ENCODE results near the gene RBM33. TPM values are rescaled to one million over a fixed set of nuclear protein-coding genes. Genes with fewer than 3 reads are reported as not detected.

RBM33 gene
- total and polyA plus RNA-seq, 2 of the 8 experiments (the other 6 are each of a cell fraction or from before 2014, with no cell fraction given): 16.5 to 64.6 TPM

GRCh38 chr7:155808549-155809331 is 164.3 kb downstream of the RBM33 start (continued):
- TF ChIP-seq FOSL1 (IDR thresholded peaks at IDR 0.05; ENCODE audit: insufficient read depth, low read depth, low read length) (no peak), POU5F1 (IDR thresholded peaks at IDR 0.05; ENCODE audit: low read depth, low read length) (no peak), EZH2 (IDR thresholded peaks at IDR 0.05; ENCODE audit: low read depth, low read length, severe bottlenecking) (peak; percentile 63), KDM1A (IDR thresholded peaks at IDR 0.05; ENCODE audit: borderline replicate concordance, low read length) (no peak), TCF12 (IDR thresholded peaks at IDR 0.05; ENCODE audit: low read depth, low read length) (no peak), GTF2F1 (IDR thresholded peaks at IDR 0.05; ENCODE audit: borderline replicate concordance, low read depth, low read length) (no peak), SUZ12 (IDR thresholded peaks at IDR 0.05; ENCODE audit: low read length) (peak; percentile 92), TAF7 (optimal IDR thresholded peaks at IDR 0.05; ENCODE audit: borderline replicate concordance, low read depth, low read length) (no peak), ASH2L (IDR thresholded peaks at IDR 0.05; ENCODE audit: low read length) (no peak), MAFK (IDR thresholded peaks at IDR 0.05; ENCODE audit: low read depth, low read length) (no peak), PHF8 (conservative IDR thresholded peaks at IDR 0.05; ENCODE audit: low read depth, low read length) (no peak), SIX5 (IDR thresholded peaks at IDR 0.05; ENCODE audit: low read depth, low read length) (no peak), CHD2 (IDR thresholded peaks at IDR 0.05; ENCODE audit: low read length) (no peak), CTBP2 (IDR thresholded peaks at IDR 0.05; ENCODE audit: borderline replicate concordance, insufficient read depth, insufficient read length, low read length) (peak; percentile 60), ZNF274 (IDR thresholded peaks at IDR 0.05; ENCODE audit: borderline replicate concordance, extremely low read depth, low read length) (no peak), EGR1 (IDR thresholded peaks at IDR 0.05; ENCODE audit: borderline replicate concordance, low read depth, low read length) (no peak), NANOG (IDR thresholded peaks at IDR 0.05; ENCODE audit: insufficient read depth, low read depth, low read length, poor library complexity, severe bottlenecking) (no peak), TBP (IDR thresholded peaks at IDR 0.05; ENCODE audit: low read depth, low read length) (no peak), HDAC6 (IDR thresholded peaks at IDR 0.05; ENCODE audit: low read depth, low read length) (no peak), SIN3A (conservative IDR thresholded peaks at IDR 0.05 in 1 of 2, IDR thresholded peaks at IDR 0.05 in 1 of 2; ENCODE audit: low read depth in 1 of 2, low read length in 2 of 2) (no peak)
- TF ChIP-seq, protein P1, sequence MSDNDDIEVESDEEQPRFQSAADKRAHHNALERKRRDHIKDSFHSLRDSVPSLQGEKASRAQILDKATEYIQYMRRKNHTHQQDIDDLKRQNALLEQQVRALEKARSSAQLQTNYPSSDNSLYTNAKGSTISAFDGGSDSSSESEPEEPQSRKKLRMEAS (IDR thresholded peaks at IDR 0.05): no peak
- TF ChIP-seq, protein P2, sequence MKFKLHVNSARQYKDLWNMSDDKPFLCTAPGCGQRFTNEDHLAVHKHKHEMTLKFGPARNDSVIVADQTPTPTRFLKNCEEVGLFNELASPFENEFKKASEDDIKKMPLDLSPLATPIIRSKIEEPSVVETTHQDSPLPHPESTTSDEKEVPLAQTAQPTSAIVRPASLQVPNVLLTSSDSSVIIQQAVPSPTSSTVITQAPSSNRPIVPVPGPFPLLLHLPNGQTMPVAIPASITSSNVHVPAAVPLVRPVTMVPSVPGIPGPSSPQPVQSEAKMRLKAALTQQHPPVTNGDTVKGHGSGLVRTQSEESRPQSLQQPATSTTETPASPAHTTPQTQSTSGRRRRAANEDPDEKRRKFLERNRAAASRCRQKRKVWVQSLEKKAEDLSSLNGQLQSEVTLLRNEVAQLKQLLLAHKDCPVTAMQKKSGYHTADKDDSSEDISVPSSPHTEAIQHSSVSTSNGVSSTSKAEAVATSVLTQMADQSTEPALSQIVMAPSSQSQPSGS (IDR thresholded peaks at IDR 0.05; ENCODE audit: low read length): no peak
